Measurements from ENCODE around the gene HHIPL1.

HHIPL1 gene

GRCh38 chr14:99654235-99654985 lies 9.5 kb downstream of the HHIPL1 start:
- H2AFZ ChIP-seq (ENCODE audit: low read depth, low read length, severe bottlenecking), result no peak overlapping the region
- H3K79me2 ChIP-seq (ENCODE audit: insufficient read depth, low read length), result no peaks in the 10 kb centered on the region
- H3K9ac ChIP-seq (ENCODE audit: low read length), result no peak overlapping the region
- TF ChIP-seq EZH2phosphoT487 (conservative IDR thresholded peaks at IDR 0.05; ENCODE audit: low read length), result no peak
- no peaks in the 10 kb centered on the region for H3K27me3 ChIP-seq (ENCODE audit: low read length)
- no peaks in the 10 kb centered on the region for H3K36me3 ChIP-seq (ENCODE audit: low read length)
- H3K4me3 ChIP-seq (ENCODE audit: insufficient read depth, low read length, poor library complexity, severe bottlenecking), result no peak overlapping the region
- no peak overlapping the region for H3K27ac ChIP-seq (ENCODE audit: low read depth, low read length)
- no peak overlapping the region for H3K4me2 ChIP-seq (ENCODE audit: low read depth, low read length, poor library complexity, severe bottlenecking)
- no peaks in the 10 kb centered on the region for H3K9me3 ChIP-seq (ENCODE audit: insufficient read depth, low read length)
- H3K9me2 ChIP-seq (replicated peaks; ENCODE audit: insufficient read depth, low read length), result no peaks in the 10 kb centered on the region
- H4K20me1 ChIP-seq (ENCODE audit: low read depth, low read length), result no peaks in the 10 kb centered on the region
- no peaks in the 10 kb centered on the region for H3F3A ChIP-seq (ENCODE audit: insufficient read depth)

- Histone ChIP-seq H3K4me3 (ENCODE audit: insufficient read depth, low read length, poor library complexity, severe bottlenecking) (no peak overlapping the region), H3K4me2 (ENCODE audit: low read depth, low read length, poor library complexity, severe bottlenecking) (no peak overlapping the region), H3K27me3 (ENCODE audit: low read length) (no peaks in the 10 kb centered on the region), H4K20me1 (ENCODE audit: low read depth, low read length) (no peaks in the 10 kb centered on the region), H3K27ac (ENCODE audit: low read depth, low read length) (no peak overlapping the region), H3K9me3 (ENCODE audit: insufficient read depth, low read length) (no peaks in the 10 kb centered on the region), H3K79me2 (ENCODE audit: insufficient read depth, low read length) (no peaks in the 10 kb centered on the region), H3K9ac (ENCODE audit: low read length) (no peak overlapping the region), H3F3A (ENCODE audit: insufficient read depth) (no peaks in the 10 kb centered on the region), H3K36me3 (ENCODE audit: low read length) (no peaks in the 10 kb centered on the region), H2AFZ (ENCODE audit: low read depth, low read length, severe bottlenecking) (no peak overlapping the region), H3K9me2 (replicated peaks; ENCODE audit: insufficient read depth, low read length) (no peaks in the 10 kb centered on the region)
- TF ChIP-seq EZH2phosphoT487 (conservative IDR thresholded peaks at IDR 0.05; ENCODE audit: low read length), result no peak
- TF ChIP-seq CTCF (IDR thresholded peaks at IDR 0.05; ENCODE audit: insufficient read depth, low read length, poor library complexity, severe bottlenecking), result no peak
Observed at GRCh38 chr14:99655521-99655920, 10.6 kb downstream of the HHIPL1 start.

- H3K27me3 ChIP-seq (ENCODE audit: low read length), result no peaks in the 10 kb centered on the region
Observed at GRCh38 chr14:99656171-99656570, 11.2 kb downstream of the HHIPL1 start.

More at GRCh38 chr14:99656171-99656570, 11.2 kb downstream of the HHIPL1 start:
- Histone ChIP-seq H3F3A (ENCODE audit: insufficient read depth) (no peaks in the 10 kb centered on the region), H3K4me2 (ENCODE audit: low read depth, low read length, poor library complexity, severe bottlenecking) (no peak overlapping the region), H3K9me3 (ENCODE audit: insufficient read depth, low read length) (no peaks in the 10 kb centered on the region), H3K9me2 (replicated peaks; ENCODE audit: insufficient read depth, low read length) (no peaks in the 10 kb centered on the region), H4K20me1 (ENCODE audit: low read depth, low read length) (no peaks in the 10 kb centered on the region), H3K36me3 (ENCODE audit: low read length) (no peaks in the 10 kb centered on the region), H2AFZ (ENCODE audit: low read depth, low read length, severe bottlenecking) (no peak overlapping the region), H3K27ac (ENCODE audit: low read depth, low read length) (no peak overlapping the region), H3K4me3 (ENCODE audit: insufficient read depth, low read length, poor library complexity, severe bottlenecking) (no peak overlapping the region), H3K9ac (ENCODE audit: low read length) (no peak overlapping the region), H3K79me2 (ENCODE audit: insufficient read depth, low read length) (no peaks in the 10 kb centered on the region)
- TF ChIP-seq CTCF (IDR thresholded peaks at IDR 0.05; ENCODE audit: insufficient read depth, low read length, poor library complexity, severe bottlenecking) (no peak), EZH2phosphoT487 (conservative IDR thresholded peaks at IDR 0.05; ENCODE audit: low read length) (no peak)
